GM12891 (cell line): ENCODE results near the gene GPR142.

ENCODE experiments used
- POLR2A ChIP-seq: IDR thresholded peaks from 2 replicates; pipeline ENCODE4 v1.6.1; 2011; ENCODE audit warnings: low read depth, low read length, control low read depth
- POLR2AphosphoS5 ChIP-seq: IDR thresholded peaks from 2 replicates; pipeline ENCODE4 v1.6.1; 2011; ENCODE audit warnings: low read depth, low read length, control low read depth
- POU2F2 ChIP-seq: IDR thresholded peaks from 2 replicates; pipeline ENCODE4 v1.6.1; 2011; ENCODE audit warnings: low read depth, mild to moderate bottlenecking, control low read depth, low read length, moderate library complexity
- TAF1 ChIP-seq: IDR thresholded peaks from 2 replicates; pipeline ENCODE4 v1.6.1; 2011; ENCODE audit warnings: low read depth, low read length, control low read depth

DNA sequence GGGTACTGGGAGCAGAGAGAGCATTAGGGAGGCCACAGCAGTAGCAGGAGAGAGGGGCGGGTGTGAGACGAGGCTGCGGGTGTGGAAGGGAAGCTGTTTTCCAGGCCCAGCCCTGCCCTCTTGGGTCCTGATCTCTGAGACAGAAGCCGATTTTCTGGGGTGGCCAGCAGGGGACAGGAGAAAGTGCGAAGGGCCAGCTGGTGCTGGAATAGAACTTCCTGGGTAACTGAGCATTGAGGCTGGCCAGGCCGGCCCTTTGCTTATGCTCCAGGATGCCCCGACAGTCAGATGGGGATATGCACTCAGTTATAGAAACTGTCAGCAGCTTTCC lies 6.4 kb upstream of the GPR142 start:
- TF ChIP-seq POLR2AphosphoS5 (no peak), POLR2A (no peak), TAF1 (no peak), POU2F2 (no peak)
